Neuronal stem cell (in vitro differentiated cells): ENCODE data around the gene SLC22A3.
"Not testable (repeated sequence)": the region's sequence is repeated elsewhere in the genome, so short reads cannot be mapped to it uniquely, and the experiment has no call there.

Source experiments
- DNase-seq: peaks from one replicate; pipeline ENCODE4 v3.0.0-alpha.2; 2013; ENCODE audit warnings: low spot score
- H2AFZ ChIP-seq: one replicate; pipeline ENCODE4 v1.6.1; 2013; ENCODE audit warnings: mild to moderate bottlenecking, low read length, inconsistent platforms
- H2AK5ac ChIP-seq: 2 replicates; pipeline ENCODE4 v1.6.1; 2013; ENCODE audit warnings: low read depth, mild to moderate bottlenecking, inconsistent platforms, low read length, moderate library complexity, mixed read lengths
- H2BK120ac ChIP-seq: 2 replicates; pipeline ENCODE4 v1.6.1; 2013; ENCODE audit warnings: low read depth, mild to moderate bottlenecking, inconsistent platforms, low read length, moderate library complexity, mixed read lengths
- H2BK12ac ChIP-seq: one replicate; pipeline ENCODE4 v1.6.1; 2013; ENCODE audit warnings: low read length, inconsistent platforms
- H2BK15ac ChIP-seq: 2 replicates; pipeline ENCODE4 v1.6.1; 2013; ENCODE audit warnings: mild to moderate bottlenecking, low read length, inconsistent platforms, mixed read lengths
- H2BK5ac ChIP-seq: one replicate; pipeline ENCODE4 v1.6.1; 2013; ENCODE audit warnings: inconsistent platforms, mild to moderate bottlenecking, low read length, moderate library complexity
- H3K14ac ChIP-seq: one replicate; pipeline ENCODE4 v1.6.1; 2013; ENCODE audit warnings: low read length, inconsistent platforms
- H3K18ac ChIP-seq: 2 replicates; pipeline ENCODE4 v1.6.1; 2013; ENCODE audit warnings: low read length, inconsistent platforms
- H3K23ac ChIP-seq: 2 replicates; pipeline ENCODE4 v1.6.1; 2013; ENCODE audit warnings: low read depth, mild to moderate bottlenecking, mixed read lengths, low read length, inconsistent platforms; ENCODE audit not compliant: poor library complexity
- H3K27ac ChIP-seq: replicated peaks from 3 replicates; pipeline ENCODE4 v1.5.1; 2013; ENCODE audit warnings: low read length, inconsistent platforms
- H3K27me3 ChIP-seq, 3 experiments: 2 replicates each; pipeline ENCODE4 v1.6.1; 2013; ENCODE audit warnings: low read length in 3 of 3, mild to moderate bottlenecking in 2 of 3, inconsistent platforms in 1 of 3, low read depth in 1 of 3, mixed read lengths in 1 of 3, moderate library complexity in 1 of 3; ENCODE audit not compliant: control insufficient read depth in 3 of 3, insufficient read depth in 3 of 3
- H3K36me3 ChIP-seq, 2 donors: replicated peaks in 1 of 2; 2 replicates each; pipeline ENCODE4 v1.6.1; 2013; ENCODE audit warnings: low read length in 2 of 2; ENCODE audit not compliant: control insufficient read depth in 2 of 2, insufficient read depth in 2 of 2
- H3K4ac ChIP-seq: 2 replicates; pipeline ENCODE4 v1.6.1; 2013; ENCODE audit warnings: inconsistent platforms, mild to moderate bottlenecking, low read length, moderate library complexity
- H3K4me1 ChIP-seq, 2 donors: 1 replicate in 1 of 2; 2 replicates in 1 of 2; pipeline ENCODE4 v1.6.1; 2013; ENCODE audit warnings: low read length in 2 of 2, low read depth in 1 of 2; ENCODE audit not compliant: control insufficient read depth in 2 of 2, insufficient read depth in 1 of 2
- H3K4me2 ChIP-seq: one replicate; pipeline ENCODE4 v1.6.1; 2013; ENCODE audit warnings: mild to moderate bottlenecking, low read length, inconsistent platforms; ENCODE audit not compliant: insufficient read depth, poor library complexity, severe bottlenecking
- H3K4me3 ChIP-seq, 2 donors: 2 replicates each; pipeline ENCODE4 v1.5.1; 2013; ENCODE audit warnings: low read length in 2 of 2, mild to moderate bottlenecking in 2 of 2, inconsistent platforms in 1 of 2, moderate library complexity in 1 of 2
- H3K79me1 ChIP-seq: one replicate; pipeline ENCODE4 v1.6.1; 2013; ENCODE audit warnings: low read depth, mild to moderate bottlenecking, inconsistent platforms, low read length, moderate library complexity
- H3K9ac ChIP-seq: one replicate; pipeline ENCODE4 v1.6.1; 2013; ENCODE audit warnings: mild to moderate bottlenecking, low read depth, low read length, inconsistent platforms; ENCODE audit not compliant: poor library complexity
- H3K9me3 ChIP-seq, 2 donors: replicated peaks in 1 of 2; 2 replicates each; pipeline versions ENCODE3 to v1.6.1; 2013; ENCODE audit warnings: low read length in 2 of 2, mild to moderate bottlenecking in 2 of 2, inconsistent platforms in 1 of 2, low read depth in 1 of 2, mixed read lengths in 1 of 2, moderate library complexity in 1 of 2; ENCODE audit not compliant: control insufficient read depth in 2 of 2, insufficient read depth in 1 of 2
- H4K8ac ChIP-seq: one replicate; pipeline ENCODE4 v1.6.1; 2013; ENCODE audit warnings: low read depth, mild to moderate bottlenecking, inconsistent platforms, low read length, moderate library complexity
- H4K91ac ChIP-seq: one replicate; pipeline ENCODE4 v1.6.1; 2013; ENCODE audit warnings: low read length, low read depth, mild to moderate bottlenecking, inconsistent platforms; ENCODE audit not compliant: poor library complexity
- WGBS, 2 donors: extraction: QIAGEN DNeasy Blood & Tissue Kit; methylation state at CpG; one replicate each; pipeline ENCODE4 v1.1.7; 2013; ENCODE audit warnings: missing lambda C conversion rate in 2 of 2, mixed read lengths in 1 of 2; ENCODE audit not compliant: insufficient read length in 2 of 2, insufficient replicate concordance in 1 of 2; ENCODE audit errors: extremely low coverage in 2 of 2; 5-methylcytosine and 5-hydroxymethylcytosine counted together

SLC22A3 gene

DNA sequence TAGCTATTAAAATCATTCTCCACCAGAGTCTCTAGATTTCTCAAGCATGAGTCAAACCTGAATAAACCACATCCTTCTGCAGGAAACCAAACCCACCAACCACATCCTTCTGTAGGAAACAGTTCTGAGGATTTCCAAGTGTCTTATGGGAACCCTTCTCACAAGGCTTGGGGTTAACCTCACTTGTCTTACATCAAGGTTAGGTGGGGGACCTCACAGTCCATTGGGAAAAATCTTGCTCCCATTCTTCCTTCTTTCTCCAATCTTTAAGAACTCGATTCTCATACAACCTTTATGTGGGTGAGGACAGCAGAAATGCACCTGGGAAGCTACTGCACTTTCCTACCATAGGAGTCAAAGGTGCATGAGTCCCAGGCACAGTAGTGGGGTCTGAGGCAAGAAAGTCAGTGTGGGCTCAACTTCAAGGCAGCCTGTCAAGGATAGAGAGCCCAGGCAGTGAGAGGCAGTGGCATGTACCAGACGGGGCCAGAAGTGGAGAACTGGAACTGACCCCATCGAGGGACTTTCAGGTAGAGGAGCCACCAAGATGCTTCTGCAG lies 114.5 kb downstream of the SLC22A3 start:
- Histone ChIP-seq H2AFZ (no peak overlapping the region), H3K9me3 (no peaks in the 10 kb centered on the region), H2AK5ac (no peak overlapping the region), H3K9ac (no peak overlapping the region), H3K36me3 (no peaks in the 10 kb centered on the region), H2BK15ac (no peak overlapping the region), H3K79me1 (peaks cover 1% of the 10 kb centered on the region), H4K91ac (no peak overlapping the region), H3K4me2 (no peak overlapping the region), H3K4ac (no peak overlapping the region), H3K4me1 (no peaks in the 10 kb centered on the region), H3K18ac (no peak overlapping the region), H3K4me3 (no peak overlapping the region), H2BK5ac (no peak overlapping the region), H3K27ac (no peak overlapping the region), H3K27me3 (no peaks in the 10 kb centered on the region), H4K8ac (no peak overlapping the region), H3K23ac (no peak overlapping the region), H2BK120ac (no peak overlapping the region), H3K14ac (no peak overlapping the region), H2BK12ac (no peak overlapping the region)
- DNase-seq, result no peak
- no CpG with 5 or more reads among the region's 3 CpGs for WGBS, 2 donors

DNA sequence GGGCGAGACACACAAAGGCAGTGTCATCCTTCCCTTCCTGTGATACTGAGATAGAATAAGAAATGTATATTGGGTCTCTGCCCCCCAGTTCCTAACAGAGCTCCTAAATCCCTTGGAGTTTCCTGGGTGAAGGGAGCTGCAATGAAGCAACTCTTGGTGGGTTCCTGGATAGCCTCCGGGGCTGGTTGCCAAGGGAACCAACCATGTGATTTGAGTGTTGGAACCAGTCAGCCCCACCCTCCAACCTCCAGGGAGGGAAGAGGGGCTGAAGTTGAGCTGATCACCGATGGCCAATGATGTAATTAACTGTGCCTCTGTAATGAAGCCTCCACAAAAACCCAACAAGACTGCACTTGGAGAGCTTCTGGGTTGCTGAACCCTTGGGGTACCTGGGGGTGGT lies 116.6 kb downstream of the SLC22A3 start:
- Histone ChIP-seq H3K27ac (no peak overlapping the region), H2BK5ac (no peak overlapping the region), H3K79me1 (peaks cover 1% of the 10 kb centered on the region), H2BK12ac (no peak overlapping the region), H3K36me3 (no peaks in the 10 kb centered on the region), H2BK120ac (no peak overlapping the region), H2AFZ (no peak overlapping the region), H3K27me3 (no peaks in the 10 kb centered on the region), H3K4me2 (no peak overlapping the region), H4K8ac (no peak overlapping the region), H3K4ac (no peak overlapping the region), H3K9ac (no peak overlapping the region), H3K18ac (no peak overlapping the region), H3K9me3 (no peaks in the 10 kb centered on the region), H3K4me3 (no peak overlapping the region), H3K4me1 (no peaks in the 10 kb centered on the region), H4K91ac (no peak overlapping the region), H2AK5ac (no peak overlapping the region), H3K23ac (no peak overlapping the region), H3K14ac (no peak overlapping the region), H2BK15ac (no peak overlapping the region)
- no peak for DNase-seq
- WGBS, 2 donors, result no CpG with 5 or more reads among the region's 3 CpGs

DNA sequence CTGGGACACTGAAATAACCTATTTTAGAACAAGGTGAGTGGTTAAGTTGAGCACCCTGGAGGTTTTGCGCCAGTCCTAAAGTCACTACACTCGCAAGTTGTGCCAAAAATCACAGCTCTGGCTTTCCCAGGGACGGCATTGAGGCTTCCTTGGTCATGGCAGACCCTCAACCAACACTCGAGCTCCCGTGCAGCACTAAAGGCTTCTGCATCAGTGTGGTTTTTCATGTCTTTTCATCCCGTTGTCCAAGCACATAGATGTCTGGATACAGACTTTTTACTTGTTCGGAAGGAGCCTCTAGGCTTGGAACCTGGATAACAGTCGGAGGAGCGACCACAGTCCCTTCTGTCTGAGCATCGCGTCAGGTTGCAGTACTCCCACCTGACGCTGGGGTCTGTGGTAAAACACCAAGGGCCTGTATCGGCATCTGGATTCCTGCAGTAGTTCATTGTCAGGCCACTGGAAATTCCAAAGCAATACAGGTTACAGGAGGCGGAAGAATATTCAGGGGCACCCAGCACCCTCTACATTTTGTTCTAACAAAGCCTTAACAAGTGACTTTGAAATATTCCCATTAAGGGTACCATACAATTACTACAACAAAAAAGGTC lies 119.2 kb downstream of the SLC22A3 start:
- not testable (repeated sequence) for H3K27ac ChIP-seq, H2BK12ac ChIP-seq, H3K4me2 ChIP-seq, H3K36me3 ChIP-seq, H2AK5ac ChIP-seq, H3K9me3 ChIP-seq, H4K91ac ChIP-seq, H2AFZ ChIP-seq, H3K27me3 ChIP-seq, H3K4me3 ChIP-seq, H3K4ac ChIP-seq, H3K18ac ChIP-seq, H2BK120ac ChIP-seq, H3K79me1 ChIP-seq, H4K8ac ChIP-seq, H3K9ac ChIP-seq, H3K4me1 ChIP-seq, DNase-seq, H2BK15ac ChIP-seq, H3K23ac ChIP-seq, H3K14ac ChIP-seq, H2BK5ac ChIP-seq
- no CpG with 5 or more reads among the region's 14 CpGs for WGBS, 2 donors

DNA sequence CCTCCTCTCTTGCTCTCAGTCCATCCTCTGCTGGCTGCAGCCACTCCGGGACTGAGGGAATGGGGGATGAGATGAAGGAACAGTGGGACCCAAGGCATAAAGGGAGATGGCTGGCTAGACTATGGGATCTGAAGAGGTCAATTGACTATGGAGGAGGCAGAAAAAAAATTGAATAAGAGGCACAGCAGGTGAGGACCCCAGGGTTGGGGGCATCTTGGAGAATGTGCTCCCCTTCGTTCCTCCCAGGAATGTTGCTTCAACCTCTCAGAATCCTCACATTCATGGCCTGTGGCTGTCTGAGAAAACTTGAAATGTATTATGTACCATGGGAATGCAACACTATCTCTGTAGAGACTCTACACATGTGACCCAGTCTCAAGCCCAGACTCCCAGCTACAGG lies 121.0 kb downstream of the SLC22A3 start:
- H3K4me1 ChIP-seq, result no peaks in the 10 kb centered on the region
- H2BK5ac ChIP-seq, result no peak overlapping the region
- H3K23ac ChIP-seq, result no peak overlapping the region
- no peak for DNase-seq
- H2AK5ac ChIP-seq, result no peak overlapping the region
- no peaks in the 10 kb centered on the region for H3K9me3 ChIP-seq
- no peaks in the 10 kb centered on the region for H3K27me3 ChIP-seq
- H2BK12ac ChIP-seq, result no peak overlapping the region
- no peak overlapping the region for H3K18ac ChIP-seq
- H3K27ac ChIP-seq, result no peak overlapping the region
- no peak overlapping the region for H2BK15ac ChIP-seq
- no peaks in the 10 kb centered on the region for H3K36me3 ChIP-seq
- no peak overlapping the region for H3K14ac ChIP-seq
- WGBS, 2 donors, result no CpG with 5 or more reads among the region's 2 CpGs
- no peak overlapping the region for H4K8ac ChIP-seq
- H3K4ac ChIP-seq, result no peak overlapping the region
- no peak overlapping the region for H2AFZ ChIP-seq
- no peak overlapping the region for H3K4me3 ChIP-seq
- H3K79me1 ChIP-seq, result peaks cover 1% of the 10 kb centered on the region
- no peak overlapping the region for H2BK120ac ChIP-seq
- no peak overlapping the region for H4K91ac ChIP-seq
- H3K9ac ChIP-seq, result no peak overlapping the region
- H3K4me2 ChIP-seq, result no peak overlapping the region
